Ectodermal cell (in vitro differentiated cells): ENCODE results near the gene PCDHGA4. TPM values are rescaled to one million over a fixed set of nuclear protein-coding genes. Genes with fewer than 3 reads are reported as not detected.
"Not testable (repeated sequence)": the region's sequence is repeated elsewhere in the genome, so short reads cannot be mapped to it uniquely, and the experiment has no call there.

ENCODE experiments used
- H3K27ac ChIP-seq: 2 replicates; pipeline ENCODE4 v1.7.0; 2013; ENCODE audit warnings: mild to moderate bottlenecking, low read depth, low read length; ENCODE audit not compliant: insufficient read depth, poor library complexity, severe bottlenecking
- H3K27me3 ChIP-seq: 2 replicates; pipeline ENCODE4 v1.7.0; 2013; ENCODE audit warnings: mild to moderate bottlenecking, low read length; ENCODE audit not compliant: insufficient read depth, control insufficient read depth, poor library complexity, severe bottlenecking
- H3K36me3 ChIP-seq: one replicate; pipeline ENCODE4 v1.7.0; 2013; ENCODE audit warnings: low read length; ENCODE audit not compliant: control insufficient read depth, insufficient read depth
- H3K4me1 ChIP-seq: one replicate; pipeline ENCODE4 v1.7.0; 2013; ENCODE audit warnings: low read length; ENCODE audit not compliant: control insufficient read depth, insufficient read depth
- H3K4me3 ChIP-seq: 2 replicates; pipeline ENCODE4 v1.7.0; 2013; ENCODE audit warnings: low read depth, low read length, control low read depth; ENCODE audit not compliant: insufficient read depth
- H3K9me3 ChIP-seq: 2 replicates; pipeline ENCODE4 v1.7.0; 2013; ENCODE audit warnings: mild to moderate bottlenecking, low read length, moderate library complexity; ENCODE audit not compliant: control insufficient read depth
- WGBS, 2 experiments: methylation state at CpG; one replicate each; pipeline ENCODE4 v1.1.7; 2013; ENCODE audit warnings: missing lambda C conversion rate in 2 of 2; 5-methylcytosine and 5-hydroxymethylcytosine counted together
- polyA plus RNA-seq, 4 experiments: library from polyadenylated mRNA; stranded (reverse); fragments of 50-300 nt; gene quantifications; one replicate each; pipeline ENCODE4 v1.2.3, GENCODE V29; 2013

The PCDHGA4 gene
- polyA plus RNA-seq (2013, experiment 1 of 4), result 1.4 TPM
- polyA plus RNA-seq (2013, experiment 2 of 4), result 1.5 TPM
- polyA plus RNA-seq (2013, experiment 3 of 4), result 0.69 TPM
- 0.93 TPM for polyA plus RNA-seq (2013, experiment 4 of 4)

DNA sequence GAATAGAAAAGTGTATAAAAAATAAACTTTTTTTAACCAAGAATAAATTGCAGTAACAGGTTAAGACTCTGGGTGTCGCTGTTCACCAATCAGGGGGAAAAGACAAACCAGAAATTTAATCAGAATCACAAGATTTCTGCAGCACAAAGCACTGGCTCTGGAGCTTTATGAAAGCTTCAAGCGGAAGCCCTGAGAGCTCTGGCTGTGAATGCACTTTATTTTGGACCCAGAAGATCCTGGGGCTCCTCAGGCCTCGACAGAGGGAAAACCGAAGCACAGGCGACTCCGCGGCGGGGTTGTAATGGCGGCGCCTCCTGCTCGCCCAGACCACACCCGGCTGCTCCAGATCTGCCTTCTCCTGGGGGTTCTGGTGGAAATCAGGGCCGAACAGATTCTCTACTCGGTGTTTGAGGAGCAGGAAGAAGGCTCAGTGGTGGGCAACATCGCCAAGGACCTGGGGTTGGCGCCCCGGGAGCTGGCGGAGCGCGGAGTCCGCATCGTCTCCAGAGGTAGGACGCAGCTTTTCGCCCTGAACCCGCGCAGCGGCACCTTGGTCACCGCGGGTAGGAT, at the start of gene PCDHGA4:
TSS of gene PCDHGA4 (plus strand) at position 122 of the 570 bp plus-strand sequence. CDS start at position 209, 87 bp downstream.
- Histone ChIP-seq H3K4me3 (no peak within 1 kb of the TSS), H3K27me3 (no peaks in the 10 kb centered on the region), H3K9me3 (peaks cover 2% of the 10 kb centered on the region), H3K4me1 (no peaks in the 10 kb centered on the region), H3K27ac (no peak within 1 kb of the TSS), H3K36me3 (no peaks in the 10 kb centered on the region)
- WGBS, 2 experiments, result 94% methylated on average over 29 of the region's 29 CpGs

DNA sequence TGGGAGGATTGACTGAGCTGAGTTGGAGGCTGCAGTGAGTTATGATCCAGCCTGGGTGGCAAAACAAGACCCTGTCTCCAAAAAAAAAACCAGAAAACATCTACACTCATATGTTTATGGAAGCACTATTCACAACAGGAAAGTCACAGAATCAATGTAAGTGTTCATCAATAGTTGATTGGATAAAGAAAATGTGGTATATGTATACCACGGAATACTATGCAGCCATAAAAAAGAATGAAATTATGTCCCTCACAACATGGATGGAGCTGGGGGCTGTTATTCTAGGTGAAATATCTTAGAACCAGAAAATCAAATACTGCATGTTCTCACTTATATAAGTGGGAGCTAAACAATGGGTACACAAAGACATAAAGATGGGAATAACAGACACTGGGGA, 48.2 kb upstream of the PCDHGA4 start:
- WGBS, 2 experiments, result 92% methylated on average over 1 of the region's 1 CpG; no CpG with 5 or more reads in 1 of the 2 experiments

DNA sequence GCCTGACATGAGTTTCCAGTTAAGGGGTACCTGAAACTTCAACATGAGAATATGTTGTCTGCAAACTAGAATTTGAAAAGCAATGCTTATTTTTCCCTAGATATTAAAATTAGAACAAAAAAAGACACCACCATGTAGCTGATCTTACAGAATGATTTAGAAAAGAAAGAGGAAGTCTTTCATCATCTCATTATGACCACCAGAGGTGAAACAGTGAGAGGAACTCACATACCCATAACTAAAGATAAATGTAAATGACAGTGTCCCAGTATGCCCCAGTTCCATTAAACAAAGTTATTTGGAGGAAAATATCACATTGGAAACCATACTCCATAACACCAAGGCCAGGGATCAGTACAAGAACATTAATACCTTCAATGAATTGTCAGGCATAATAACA, 41.1 kb upstream of the PCDHGA4 start:
- no peak overlapping the region for H3K4me3 ChIP-seq

More for the DNA sequence above, 48.2 kb upstream of the PCDHGA4 start:
- no peak overlapping the region for H3K27ac ChIP-seq
- no peaks in the 10 kb centered on the region for H3K36me3 ChIP-seq
- H3K9me3 ChIP-seq, result peaks cover 3% of the 10 kb centered on the region
- no peaks in the 10 kb centered on the region for H3K27me3 ChIP-seq
- no peaks in the 10 kb centered on the region for H3K4me1 ChIP-seq
- H3K4me3 ChIP-seq, result no peak overlapping the region

DNA sequence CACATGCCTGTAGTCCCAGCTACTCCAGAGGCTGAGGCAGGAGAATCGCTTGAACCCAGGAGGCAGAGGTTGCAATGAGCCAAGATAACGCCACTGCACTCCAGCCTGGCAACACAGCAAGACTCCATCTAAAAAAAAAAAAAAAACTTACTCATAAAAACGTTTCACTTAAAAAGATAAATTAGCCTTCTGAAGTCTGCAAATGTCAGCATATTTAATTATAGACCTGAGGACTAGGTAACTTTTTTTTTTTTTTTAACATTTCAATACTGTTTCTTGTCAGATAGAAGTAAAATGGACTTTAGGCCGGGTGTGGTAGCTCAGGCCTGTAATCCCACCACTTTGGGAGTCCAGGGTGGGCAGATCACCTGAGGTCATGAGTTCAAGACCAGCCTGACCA, 37.9 kb upstream of the PCDHGA4 start:
- H3K36me3 ChIP-seq, result peaks cover 29% of the 10 kb centered on the region

More for the DNA sequence above, 41.1 kb upstream of the PCDHGA4 start:
- H3K36me3 ChIP-seq, result peaks cover 18% of the 10 kb centered on the region
- no peaks in the 10 kb centered on the region for H3K4me1 ChIP-seq
- H3K27me3 ChIP-seq, result no peaks in the 10 kb centered on the region
- H3K27ac ChIP-seq, result no peak overlapping the region
- H3K9me3 ChIP-seq, result peaks cover 10% of the 10 kb centered on the region

DNA sequence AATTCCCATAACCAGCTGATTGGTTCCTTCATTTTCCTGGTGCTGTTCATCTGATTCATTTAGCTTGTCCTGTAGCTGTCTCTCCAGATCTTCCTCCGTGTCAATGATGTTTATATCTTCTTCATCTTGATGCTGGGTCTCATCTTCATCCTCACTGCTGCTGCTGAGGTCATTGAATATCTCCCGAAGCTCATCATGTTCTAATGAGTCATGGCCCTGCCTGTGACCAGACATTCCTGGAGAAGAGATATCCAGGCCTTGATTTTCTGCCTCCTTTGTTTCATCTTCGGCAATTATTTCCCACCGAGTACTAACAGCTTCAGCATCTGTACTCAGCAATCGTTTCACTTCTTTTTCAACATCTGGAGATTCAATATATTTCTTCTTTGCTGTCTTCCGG, 35.6 kb upstream of the PCDHGA4 start:
- H3K4me3 ChIP-seq, result peak overlapping the region; percentile 96
- H3K36me3 ChIP-seq, result peaks cover 29% of the 10 kb centered on the region
- H3K27me3 ChIP-seq, result no peaks in the 10 kb centered on the region
- H3K9me3 ChIP-seq, result peaks cover 24% of the 10 kb centered on the region
- 95% methylated on average over 6 of the region's 6 CpGs for WGBS, 2 experiments
- no peak overlapping the region for H3K27ac ChIP-seq
- no peaks in the 10 kb centered on the region for H3K4me1 ChIP-seq

More for the DNA sequence above, 37.9 kb upstream of the PCDHGA4 start:
- not testable (repeated sequence) for H3K27me3 ChIP-seq, H3K27ac ChIP-seq, H3K4me1 ChIP-seq, H3K4me3 ChIP-seq
- 89 to 100% methylated on average over 3 of the region's 4 CpGs for WGBS, 2 experiments
- H3K9me3 ChIP-seq, result peaks cover 22% of the 10 kb centered on the region

DNA sequence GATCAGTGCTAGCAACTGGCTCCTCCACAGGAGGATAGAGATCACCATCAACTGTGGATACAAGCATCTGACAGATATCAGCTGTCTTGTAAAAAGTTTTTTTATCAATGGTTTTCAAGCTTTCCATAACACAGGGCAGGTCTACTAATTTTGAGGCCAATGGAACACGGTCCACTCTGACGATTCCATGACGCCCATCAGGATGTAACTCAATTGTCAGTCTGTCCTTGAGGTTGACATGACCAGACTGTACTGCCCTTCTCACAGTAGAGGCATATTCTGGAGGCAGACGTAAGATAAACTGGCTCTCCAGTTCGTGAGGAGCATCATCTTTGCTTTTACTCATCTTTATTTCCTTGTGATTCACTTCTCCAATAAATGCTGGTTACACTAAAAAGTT, 35.1 kb upstream of the PCDHGA4 start:
- peak overlapping the region; percentile 96 for H3K4me3 ChIP-seq
- no peaks in the 10 kb centered on the region for H3K4me1 ChIP-seq
- peaks cover 24% of the 10 kb centered on the region for H3K9me3 ChIP-seq
- H3K27ac ChIP-seq, result no peak overlapping the region
- WGBS, 2 experiments, result 80% methylated on average over 5 of the region's 5 CpGs
- peaks cover 29% of the 10 kb centered on the region for H3K36me3 ChIP-seq
- no peaks in the 10 kb centered on the region for H3K27me3 ChIP-seq

DNA sequence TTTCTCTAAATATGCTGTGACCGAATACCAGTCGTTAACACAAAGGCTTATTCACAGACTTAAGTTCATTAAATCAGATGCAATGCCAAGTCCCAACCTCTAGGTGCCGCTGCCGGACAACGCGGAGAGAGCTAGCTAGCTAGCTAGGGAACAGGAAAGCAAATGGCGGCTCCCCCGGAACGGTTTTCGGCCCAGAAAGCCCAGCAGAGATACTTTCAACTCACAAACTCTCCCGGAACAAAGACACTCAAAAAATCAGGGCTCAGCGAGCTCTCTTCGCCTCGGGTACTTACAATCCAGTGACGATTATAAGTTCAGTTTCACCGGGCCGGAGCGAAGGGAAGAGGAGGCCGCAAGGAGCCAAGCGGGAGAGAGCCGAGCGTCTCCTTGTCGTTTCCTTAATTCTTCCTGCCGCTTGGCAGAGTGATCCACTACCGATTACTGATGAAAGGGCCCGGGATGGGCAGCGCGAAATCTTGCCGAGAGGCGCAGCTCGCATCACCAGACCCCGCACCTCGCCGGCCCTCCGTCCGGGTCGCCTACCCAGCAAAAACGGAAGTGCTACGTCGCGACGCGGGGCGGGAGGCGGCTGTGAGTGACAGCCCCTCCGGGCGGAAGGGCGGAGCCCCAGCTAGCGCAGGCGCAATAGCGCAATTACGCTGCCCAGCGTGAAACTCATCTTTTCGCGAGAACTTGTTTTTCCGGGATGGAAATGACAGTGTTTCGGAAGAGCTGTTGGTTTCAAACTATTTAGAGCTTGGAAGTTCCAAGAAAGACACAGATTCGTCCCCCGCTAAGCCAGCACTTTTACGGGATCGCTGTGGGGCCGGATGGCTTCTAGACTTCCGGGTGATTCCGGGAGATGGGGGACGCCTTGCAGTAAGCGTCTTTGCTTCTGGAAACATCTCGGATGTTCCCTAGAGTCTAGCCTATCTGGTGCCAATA, 34.3 kb upstream of the PCDHGA4 start, which contains the start of gene TAF7:
TSS of gene TAF7 (minus strand) at position 560 of the 945 bp plus-strand sequence. CDS start 740 bp downstream, outside the sequence.
- 3 to 4% methylated on average over 67 of the region's 67 CpGs for WGBS, 2 experiments

DNA sequence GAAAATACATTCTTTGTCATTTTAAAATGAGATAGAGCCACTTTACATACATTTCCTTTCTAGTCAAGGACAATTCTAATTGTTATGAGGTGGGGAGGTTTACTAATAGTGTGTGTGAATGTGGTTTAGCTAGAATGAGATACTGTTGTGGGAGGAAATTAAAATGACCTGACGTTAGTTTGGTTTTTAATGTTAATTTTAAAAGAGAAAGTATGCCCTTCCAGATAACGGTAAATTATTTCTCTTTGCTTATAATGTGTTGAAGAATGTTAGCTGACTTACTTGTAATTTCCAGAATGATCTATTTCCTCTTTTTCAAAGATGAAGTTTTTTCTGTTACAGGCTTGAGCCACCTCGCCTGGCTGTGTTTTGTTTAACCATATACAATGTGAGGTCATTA, 32.6 kb upstream of the PCDHGA4 start:
- Histone ChIP-seq H3K9me3 (peaks cover 24% of the 10 kb centered on the region), H3K27ac (no peak overlapping the region), H3K27me3 (no peaks in the 10 kb centered on the region), H3K36me3 (peaks cover 24% of the 10 kb centered on the region), H3K4me3 (no peak overlapping the region), H3K4me1 (no peaks in the 10 kb centered on the region)
- 93 to 98% methylated on average over 2 to 3 of the region's 3 CpGs for WGBS, 2 experiments

More for the DNA sequence above, 34.3 kb upstream of the PCDHGA4 start, which contains the start of gene TAF7:
- Histone ChIP-seq H3K36me3 (peaks cover 29% of the 10 kb centered on the region), H3K4me1 (no peaks in the 10 kb centered on the region), H3K27me3 (no peaks in the 10 kb centered on the region), H3K27ac (peak within 1 kb of the TSS; percentile 98), H3K9me3 (peaks cover 24% of the 10 kb centered on the region), H3K4me3 (peak within 1 kb of the TSS; percentile 96)

DNA sequence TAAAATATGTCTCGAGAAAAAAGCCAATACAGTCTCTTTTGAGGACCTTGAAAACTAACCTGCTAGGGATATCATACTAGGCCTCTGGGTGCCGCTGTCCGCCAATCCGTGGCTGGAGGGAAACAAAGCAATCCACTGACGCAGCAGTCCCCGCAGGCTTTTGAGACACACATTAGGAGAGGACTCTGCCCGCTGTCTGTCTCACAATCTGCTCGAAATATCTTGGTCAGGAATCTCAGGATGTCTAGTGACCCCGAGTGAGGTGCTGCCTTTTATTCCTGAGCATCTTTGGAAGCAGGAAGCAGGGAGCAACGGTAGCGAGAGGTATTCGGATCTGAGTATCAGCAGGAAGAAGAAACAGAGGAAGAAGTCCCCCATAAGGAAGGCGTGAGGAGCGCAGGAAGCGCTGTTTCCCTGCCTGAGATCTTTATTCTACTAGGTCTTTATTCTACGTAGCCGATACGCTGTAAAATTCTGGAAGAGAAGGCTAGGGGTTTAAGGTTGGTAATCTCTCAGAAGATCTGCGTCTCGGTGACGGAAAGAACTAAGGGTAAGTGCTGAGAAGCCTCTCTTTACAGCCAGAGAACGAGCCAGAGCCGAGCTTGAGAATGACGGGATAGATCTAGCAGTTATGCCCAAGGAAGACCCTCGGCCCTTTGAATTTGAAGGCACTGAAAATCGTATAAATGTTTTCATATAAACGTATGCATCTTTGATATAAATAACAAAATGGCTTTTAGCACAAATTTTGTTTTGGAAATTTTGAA, 28.6 kb upstream of the PCDHGA4 start:
- H3K4me3 ChIP-seq, result no peak overlapping the region
- 77 to 83% methylated on average over 27 of the region's 27 CpGs for WGBS, 2 experiments
- H3K36me3 ChIP-seq, result no peaks in the 10 kb centered on the region
- peaks cover 2% of the 10 kb centered on the region for H3K9me3 ChIP-seq
- no peaks in the 10 kb centered on the region for H3K27me3 ChIP-seq
- H3K27ac ChIP-seq, result no peak overlapping the region
- H3K4me1 ChIP-seq, result no peaks in the 10 kb centered on the region
